HG03520 (cell line): ENCODE data around the gene TEX13A.

Experiments used
- ATAC-seq: cut with Tn5 transposase; IDR thresholded peaks from one replicate; pipeline ENCODE4 v1.9.1; 2021; ENCODE audit warnings: mild to moderate bottlenecking, moderate library complexity; ENCODE audit not compliant: unreplicated experiment

Gene TEX13A

GRCh38 chrX:105179644-105180043, 40.9 kb downstream of the TEX13A start:
- ATAC-seq = no peak

GRCh38 chrX:105173071-105173470, 47.4 kb downstream of the TEX13A start:
- ATAC-seq = no peak
